HG02642 (cell line): ENCODE measurements around the gene WDR64.
"Not testable (repeated sequence)": the region's sequence is repeated elsewhere in the genome, so short reads cannot be mapped to it uniquely, and the experiment has no call there.

Experiments
- ATAC-seq: cut with Tn5 transposase; IDR thresholded peaks from one replicate; pipeline ENCODE4 v1.9.1; 2021; ENCODE audit warnings: mild to moderate bottlenecking; ENCODE audit not compliant: unreplicated experiment, poor library complexity

Gene WDR64

DNA sequence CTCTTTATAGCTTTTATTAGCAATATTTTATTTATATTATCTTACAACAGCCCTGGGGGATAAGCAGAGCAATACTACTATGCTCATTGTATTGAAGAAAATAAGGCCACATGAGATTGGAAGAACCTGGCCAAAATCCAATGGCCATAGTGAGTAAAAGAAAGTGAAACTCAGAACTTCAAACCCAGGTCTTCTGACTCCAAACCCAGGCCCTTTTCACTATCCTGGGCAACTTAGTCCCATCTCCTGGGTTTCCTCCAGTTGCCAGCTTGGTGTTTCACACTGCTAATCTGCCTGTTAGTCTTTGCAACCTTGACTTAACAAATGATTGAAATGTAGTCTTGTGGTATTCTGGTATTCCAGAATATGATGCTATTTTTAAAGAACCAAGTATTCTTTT lies 173.5 kb downstream of the WDR64 start:
- ATAC-seq: no peak

DNA sequence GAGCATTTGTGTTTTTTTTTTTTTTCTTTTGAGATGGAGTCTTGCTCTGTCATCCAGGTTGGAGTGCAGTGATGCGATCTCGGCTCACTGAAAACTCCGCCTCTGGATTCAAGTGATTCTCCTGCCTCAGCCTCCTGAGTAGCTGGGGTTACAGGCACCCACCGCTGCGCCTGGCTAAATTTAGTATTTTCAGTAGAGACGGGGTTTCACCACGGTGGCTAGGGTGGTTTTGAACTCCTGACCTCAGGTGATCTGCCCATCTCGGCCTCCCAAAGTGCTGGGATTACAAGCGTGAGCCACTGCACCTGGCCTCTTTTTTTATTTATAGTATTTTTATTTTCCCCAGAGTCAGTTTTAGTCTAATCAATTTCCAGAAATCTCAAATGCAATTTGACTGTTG lies 174.5 kb downstream of the WDR64 start:
- not testable (repeated sequence) for ATAC-seq

DNA sequence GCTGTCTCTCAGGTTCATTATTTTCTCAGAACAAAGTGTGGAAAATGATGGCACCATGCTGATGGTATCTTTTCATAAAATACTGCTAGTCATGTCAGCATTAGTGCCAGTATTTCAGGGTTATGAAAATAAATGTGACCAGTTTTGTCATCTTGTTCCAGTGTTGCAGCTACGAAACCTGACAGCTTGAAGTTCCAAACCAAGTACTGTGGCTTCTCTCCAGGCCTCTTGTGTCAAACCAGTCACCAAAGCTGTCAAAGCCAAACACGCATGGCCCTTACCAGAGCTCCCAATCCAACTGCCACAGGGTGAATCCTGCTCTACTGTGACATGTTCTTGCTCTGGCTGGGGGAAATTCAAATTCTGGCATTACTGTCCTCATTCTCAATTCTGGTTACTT lies 175.2 kb downstream of the WDR64 start:
- no peak for ATAC-seq

DNA sequence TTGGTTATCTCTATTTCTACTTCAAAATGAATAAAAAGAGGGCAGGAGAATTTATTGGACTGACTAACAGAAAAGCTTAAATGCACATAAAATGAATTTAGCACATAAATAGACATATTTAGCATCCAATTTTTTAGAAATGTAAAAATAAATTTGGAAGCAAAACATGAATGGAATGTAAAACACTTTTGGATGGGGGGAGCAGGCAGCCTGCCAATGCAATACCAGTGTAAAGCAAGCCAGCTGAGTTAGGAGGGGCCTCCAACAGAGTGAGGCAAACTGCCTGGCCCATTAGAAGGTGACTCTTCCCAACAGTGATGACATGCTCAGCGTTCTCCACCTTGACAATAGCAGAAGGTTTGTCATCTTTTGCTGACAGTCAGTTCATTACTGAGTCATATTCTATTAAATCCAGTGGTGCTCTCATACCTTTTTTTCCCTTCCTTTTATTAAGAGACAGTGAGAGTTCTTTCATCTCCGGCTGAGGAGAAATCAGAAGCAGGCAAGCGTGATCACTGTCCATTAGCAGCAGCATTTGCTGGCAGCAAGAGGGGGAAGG lies 176.5 kb downstream of the WDR64 start:
- no peak for ATAC-seq

DNA sequence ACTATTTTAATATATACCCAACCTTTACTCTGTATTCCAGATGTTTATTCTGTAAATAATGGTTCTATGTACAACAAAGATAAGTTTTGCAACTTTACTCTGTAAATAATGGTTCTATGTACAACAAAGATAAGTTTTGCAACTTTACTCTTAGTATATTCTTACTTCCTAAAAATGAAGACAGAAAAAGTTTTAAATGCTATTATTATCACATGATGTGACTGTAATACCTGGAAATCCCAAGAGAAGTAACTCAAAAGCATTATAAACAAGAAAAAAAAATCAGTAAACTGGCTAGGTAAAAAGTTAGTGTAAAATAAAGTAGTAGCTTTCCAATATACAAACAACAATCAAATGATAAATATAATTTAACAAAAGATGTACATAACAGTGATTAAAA lies 177.4 kb downstream of the WDR64 start:
- ATAC-seq: no peak

DNA sequence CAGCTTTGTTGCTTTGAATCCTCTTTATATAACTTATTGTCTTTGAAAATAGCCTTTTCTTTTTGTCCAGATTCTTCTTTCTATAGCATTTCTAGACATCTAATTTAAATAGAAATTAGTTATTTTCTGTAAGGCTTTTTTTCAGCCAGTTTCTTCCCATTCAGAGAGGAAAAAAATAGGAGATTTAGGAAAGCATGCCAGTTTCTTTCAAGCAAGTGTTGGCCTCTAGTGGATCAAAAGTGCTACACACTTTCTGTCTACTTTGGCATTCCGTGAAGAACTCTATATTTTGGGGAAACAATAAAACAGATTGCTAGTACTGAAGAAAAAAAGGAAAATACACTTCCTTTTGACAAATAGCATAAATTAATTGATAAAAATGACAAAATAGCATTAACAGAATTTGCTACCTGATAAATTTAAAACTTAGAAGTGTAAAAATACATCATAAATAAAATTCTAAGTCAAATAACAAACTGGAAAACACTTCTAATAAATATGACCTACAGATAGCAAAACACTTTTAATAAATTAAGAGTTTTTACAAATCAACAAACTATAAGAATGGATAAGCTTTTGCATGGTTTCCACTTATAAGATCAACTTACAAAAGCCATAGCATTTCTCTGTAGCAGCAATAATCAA lies 182.8 kb downstream of the WDR64 start:
- ATAC-seq: no peak

DNA sequence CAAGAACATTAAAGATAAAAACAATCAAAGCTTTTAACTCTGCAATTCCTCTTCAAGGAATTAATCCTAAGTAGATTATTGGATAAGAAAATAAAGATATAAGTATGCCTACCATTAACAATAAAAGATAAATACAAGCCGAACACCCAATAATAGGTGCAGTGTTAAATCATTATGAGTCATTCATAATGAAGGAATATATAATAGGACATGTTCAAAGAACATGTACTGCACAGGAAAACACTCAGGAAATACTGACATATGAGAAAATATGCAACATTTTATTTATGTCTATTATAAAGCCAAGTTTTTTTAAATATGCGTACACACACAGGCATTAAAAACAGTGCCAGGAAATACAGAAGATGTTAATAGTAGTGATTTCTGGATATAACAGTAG lies 184.9 kb downstream of the WDR64 start:
- ATAC-seq: no peak

DNA sequence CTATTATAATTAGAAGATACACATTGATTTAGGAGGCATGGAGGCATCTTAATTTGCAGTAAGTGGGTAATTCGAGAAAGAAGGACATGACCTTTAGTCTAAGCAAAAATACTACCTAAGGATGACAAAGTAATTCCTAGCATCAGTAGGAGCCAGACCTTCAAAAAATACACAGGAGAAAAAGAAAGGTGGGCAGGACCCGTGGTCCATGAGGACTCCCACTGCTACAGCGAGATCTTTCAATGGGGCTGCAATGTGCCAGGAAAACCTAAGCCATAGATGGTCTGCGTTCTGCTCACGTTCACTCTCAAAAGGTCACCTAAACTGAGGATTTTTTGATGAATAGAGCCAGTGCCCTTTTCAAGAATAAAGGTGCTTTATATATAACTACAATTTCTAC lies 185.3 kb downstream of the WDR64 start:
- ATAC-seq: no peak

DNA sequence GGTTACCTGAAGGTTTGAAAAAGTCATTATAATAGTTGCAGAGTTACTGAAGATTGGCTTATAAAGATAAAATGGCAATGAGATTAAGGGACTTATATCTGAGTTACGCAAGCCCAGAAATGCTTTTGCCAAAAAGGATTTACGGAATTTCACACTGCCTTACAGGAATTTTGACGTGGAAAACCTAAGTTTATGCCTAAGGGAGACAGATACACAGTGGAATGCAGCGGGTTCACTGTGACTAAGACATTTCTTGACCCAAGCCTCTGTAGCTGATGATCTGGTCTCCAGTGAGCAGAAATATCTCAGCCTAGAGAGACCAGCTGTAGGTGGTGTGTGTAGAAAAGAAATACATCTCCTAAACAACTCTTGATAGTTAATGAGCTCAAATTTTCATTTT lies 185.8 kb downstream of the WDR64 start:
- ATAC-seq: no peak

DNA sequence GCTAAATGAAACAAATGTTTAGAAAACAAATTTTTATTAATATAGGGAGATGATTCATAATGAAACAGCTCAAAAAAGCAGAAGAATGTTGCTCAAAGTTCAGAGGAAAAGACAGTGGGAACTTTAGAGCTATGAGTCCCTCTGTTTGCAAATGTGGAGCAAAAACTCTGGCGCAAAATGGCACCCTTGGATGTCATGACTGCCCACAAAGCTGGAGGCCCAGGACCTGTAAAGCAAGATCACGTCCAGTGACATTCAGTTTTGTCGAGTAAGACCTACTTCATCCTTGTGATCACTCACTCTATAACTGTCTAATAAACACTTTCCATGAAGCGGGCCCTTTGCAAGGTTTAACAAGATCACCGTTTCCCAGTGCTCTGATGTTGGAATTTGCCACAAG lies 186.8 kb downstream of the WDR64 start:
- no peak for ATAC-seq

DNA sequence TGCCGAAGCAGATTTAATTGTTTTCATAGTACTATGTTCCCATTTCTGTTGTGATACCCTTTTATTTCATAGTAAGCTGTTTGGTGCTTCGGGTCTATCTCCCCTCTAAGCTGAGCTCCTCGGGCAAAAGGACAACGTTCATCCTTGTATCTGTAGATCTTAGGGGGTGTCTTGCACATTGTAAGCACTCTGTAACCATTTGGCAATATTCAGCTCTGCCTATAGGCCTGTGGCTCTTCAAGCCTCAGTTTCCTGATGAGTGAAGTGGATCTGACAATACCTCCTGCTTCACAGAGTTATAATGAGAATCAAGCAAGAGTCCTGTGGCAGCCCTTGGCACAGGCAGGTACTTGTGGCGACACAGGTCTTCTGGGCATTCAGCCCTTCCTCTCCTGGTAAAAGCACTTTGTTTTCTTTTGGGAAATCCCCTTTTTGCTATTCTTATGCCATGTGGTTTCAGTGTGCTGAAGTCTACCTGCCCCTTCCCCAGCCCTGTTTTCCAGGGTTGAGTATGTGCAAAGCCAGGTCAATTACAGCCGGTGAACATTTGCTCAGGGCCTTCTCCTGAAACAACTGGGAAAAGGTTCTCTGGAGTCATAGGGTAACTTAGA lies 187.4 kb downstream of the WDR64 start:
- peak; percentile 69 for ATAC-seq

DNA sequence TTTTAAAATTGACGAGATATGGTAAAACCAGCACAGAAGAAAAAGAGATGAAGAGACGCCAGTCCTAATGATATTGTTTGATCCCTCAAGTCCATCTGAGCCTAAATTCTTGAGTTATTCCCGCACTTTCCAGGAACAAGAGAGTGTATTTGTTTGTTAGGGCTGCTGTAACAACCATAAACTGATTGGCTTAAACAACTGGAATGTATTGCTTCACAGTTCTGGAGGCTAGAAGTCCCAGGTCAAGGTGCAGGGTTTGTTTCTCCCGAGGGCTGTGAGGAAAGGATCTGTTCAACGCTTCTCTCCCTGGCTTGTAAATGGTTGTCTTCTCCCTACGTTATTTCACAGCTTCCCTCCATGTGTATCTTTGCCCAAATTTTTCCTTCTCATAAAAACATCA lies 188.1 kb downstream of the WDR64 start:
- ATAC-seq: no peak

DNA sequence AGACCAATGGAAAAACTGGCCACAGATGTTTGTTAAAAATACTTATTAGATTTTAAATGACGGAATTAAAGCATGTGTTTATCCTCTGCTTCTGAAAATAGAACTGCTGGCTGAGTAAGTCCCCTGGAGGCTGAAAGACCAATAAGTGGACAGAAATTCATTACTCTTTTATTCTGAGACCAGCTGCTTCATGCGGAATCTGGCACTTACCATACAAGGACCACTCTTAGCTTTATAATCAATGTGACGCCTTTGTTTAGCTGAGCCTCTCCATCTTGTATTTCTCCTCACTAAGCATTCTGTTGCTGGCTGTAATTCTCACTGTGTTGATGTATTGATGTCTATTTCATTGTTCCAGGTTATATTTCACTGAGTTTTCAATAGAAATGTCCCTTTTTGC lies 189.6 kb downstream of the WDR64 start:
- ATAC-seq: no peak

DNA sequence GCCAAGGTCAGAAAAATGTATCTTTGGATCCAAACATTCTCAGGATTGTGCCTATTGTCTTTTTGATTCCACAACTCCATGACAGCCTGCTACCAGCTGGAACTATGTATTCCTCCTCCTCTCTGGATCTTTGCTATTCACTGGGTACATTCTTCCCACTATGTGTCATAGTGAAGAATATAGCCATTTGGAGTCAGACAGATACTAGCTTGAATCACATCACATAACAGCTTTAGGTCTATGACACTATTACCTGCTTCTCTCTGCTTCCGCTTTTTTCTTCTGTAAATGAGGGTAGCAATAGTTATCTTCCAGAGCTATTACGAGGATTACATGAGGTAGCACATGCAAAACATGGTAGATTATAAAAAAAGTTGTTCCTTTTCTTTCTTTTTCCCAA lies 190.5 kb downstream of the WDR64 start:
- ATAC-seq: no peak

DNA sequence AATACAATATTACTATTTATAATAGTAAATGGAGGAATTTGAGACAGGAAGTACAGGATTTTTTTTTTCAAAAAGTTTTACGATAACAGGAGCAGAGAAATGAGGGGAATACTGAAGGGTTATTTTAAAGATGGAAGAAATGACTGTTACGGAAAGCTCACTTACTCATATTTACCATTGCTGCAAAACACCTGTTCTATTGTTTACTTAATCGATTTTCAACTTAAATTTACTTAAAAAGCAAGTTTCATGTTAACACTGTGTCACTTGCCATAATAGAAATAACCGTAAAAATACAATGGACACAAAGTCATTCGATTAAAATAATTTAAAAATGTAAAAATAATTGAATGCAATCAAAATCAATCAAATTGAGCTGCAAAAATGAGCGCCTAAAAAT lies 192.5 kb downstream of the WDR64 start:
- no peak for ATAC-seq

DNA sequence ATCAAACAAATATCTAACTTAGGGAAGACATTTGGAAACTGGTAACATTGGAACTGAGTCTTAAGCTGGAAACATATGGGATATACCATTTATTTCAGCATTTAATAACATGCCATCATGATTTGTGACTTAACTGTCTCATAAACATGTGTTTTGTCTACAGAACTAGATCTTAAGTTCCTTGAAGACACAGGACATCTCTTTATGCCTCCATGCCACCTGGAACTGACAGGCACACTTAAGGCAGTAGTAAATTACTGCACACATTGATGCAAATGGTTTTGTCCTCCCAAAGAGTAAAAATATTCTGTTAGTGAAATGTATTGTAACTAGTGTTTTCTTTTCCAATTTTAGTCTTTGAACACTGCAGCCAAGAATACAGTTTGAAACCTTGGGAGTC lies 194.3 kb downstream of the WDR64 start:
- ATAC-seq: no peak

DNA sequence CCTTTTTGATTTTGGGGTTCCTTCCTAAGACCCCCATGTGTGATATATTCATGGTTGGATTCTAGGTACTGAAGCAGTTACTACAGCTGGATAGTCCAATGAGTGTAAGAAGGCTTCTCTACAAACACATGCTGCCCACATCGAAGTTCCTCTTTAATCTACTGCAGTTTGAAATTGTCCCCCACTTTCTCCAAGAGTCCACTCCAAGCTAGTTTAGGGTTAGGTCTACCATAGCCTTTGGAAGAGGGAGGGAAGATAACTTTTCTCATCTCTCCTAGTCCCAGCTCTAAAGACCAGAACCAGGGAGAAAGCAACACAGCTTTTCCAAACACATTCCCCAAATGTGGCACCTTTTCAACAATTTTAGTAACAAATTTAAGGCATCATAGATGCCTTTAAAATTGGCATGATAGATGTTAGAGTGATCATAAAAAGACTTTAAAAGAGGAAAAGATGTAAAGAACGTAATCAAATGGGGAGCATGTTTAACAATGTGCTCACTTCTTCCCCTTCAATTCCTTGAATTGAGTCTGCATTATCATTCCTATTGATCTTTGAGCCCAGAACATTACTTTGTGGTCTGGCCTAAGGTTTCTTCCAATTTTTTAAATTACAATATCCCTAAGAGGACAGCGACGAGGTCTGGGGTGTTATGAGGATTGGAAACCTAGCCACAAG lies 194.9 kb downstream of the WDR64 start:
- ATAC-seq: no peak

DNA sequence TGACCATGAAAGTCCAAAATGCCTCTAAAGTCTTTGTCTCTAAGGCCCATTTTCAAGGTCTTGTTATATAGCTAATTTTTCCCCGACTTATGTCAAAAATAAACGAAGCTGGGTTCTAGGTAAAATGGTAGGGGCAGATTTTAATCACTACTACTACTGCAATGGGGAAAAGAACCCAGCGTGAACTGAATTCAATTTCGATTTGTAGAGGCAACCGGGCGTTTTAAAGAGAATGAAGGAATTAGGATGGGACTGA lies 195.4 kb downstream of the WDR64 start:
- ATAC-seq: no peak

DNA sequence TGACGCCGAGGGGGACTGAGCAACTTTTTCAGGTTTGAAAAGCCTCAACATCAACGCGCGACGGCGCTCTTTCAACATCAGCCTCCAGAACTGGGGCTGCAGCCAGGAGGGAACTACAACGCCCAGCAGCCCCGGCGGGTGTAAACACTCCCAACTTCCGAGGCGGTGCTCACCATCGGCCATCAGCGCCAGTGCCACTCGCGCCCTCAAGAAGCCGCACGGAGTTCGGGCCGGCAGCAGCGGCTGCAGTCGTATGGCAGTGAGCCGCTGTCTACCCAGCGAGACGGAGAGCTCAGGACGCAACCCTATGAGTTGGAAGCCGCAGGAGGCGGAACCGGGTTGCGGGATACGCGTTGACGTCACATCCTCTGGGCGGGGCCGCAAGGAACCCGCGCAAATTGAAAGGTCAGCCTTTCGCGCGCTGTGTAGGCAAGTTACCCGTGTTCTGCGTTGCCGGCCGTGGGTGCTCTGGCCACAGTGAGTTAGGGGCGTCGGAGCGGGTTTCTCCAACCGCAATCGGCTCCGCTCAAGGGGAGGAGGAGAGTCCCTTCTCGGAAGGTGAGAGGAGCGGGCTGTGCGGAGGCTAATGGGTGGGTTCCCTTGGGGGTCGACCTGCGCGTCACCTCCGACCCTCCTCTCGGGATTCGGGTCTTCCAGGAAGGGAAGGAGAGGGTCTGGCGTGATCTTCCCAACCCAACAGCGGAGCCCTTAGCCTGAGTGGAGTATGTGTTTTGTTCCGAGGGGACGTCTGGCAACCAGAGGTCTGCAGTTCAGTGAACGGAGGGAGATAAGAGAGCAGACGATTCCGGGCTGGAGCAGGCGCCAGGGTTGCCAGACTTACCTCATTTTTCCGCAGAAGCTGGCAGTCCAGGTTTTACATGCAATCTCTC lies 196.0 kb downstream of the WDR64 start, which contains the start of gene EXO1:
EXO1 (plus strand) TSS at position 409 of the 890 bp plus-strand sequence. CDS start 2,222 bp downstream, outside the sequence.
- ATAC-seq: peak; percentile 98

DNA sequence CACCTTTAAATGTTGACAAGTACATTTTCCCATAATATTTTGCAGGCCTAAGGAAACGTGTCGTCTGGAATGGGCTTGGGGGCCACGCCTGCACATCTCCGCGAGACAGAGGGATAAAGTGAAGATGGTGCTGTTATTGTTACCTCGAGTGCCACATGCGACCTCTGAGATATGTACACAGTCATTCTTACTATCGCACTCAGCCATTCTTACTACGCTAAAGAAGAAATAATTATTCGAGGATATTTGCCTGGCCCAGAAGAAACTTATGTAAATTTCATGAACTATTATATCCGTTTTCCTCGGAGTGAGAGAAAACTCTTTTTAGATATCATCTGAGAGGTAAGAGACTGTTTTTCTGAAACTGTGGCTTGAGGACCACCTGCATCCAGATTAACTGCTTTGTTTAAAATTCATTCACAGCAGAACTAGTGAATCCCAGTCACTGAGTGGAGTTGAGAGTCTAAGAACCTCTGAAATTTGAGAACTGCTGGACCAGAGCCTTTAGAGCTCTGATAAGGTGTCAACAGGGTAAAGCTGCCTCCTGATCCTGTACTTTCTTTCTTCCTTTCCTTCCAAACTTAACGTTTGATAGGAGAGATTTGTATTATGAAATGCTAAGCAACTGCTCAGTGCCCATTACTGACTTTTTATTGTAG lies 196.7 kb downstream of the WDR64 start:
- no peak for ATAC-seq
